Rectal smooth muscle tissue (tissue), 1 donor: ENCODE data around the gene ZNF550.
"Not testable (repeated sequence)": the region's sequence is repeated elsewhere in the genome, so short reads cannot be mapped to it uniquely, and the experiment has no call there.

Experiments
- H3K27ac ChIP-seq: one replicate; pipeline ENCODE4 v1.7.0; 2013; ENCODE audit warnings: low read depth, low read length, inconsistent platforms
- H3K27me3 ChIP-seq: one replicate; pipeline ENCODE4 v1.7.0; 2013; ENCODE audit warnings: low read length; ENCODE audit not compliant: control insufficient read depth, insufficient read depth
- H3K36me3 ChIP-seq: one replicate; pipeline ENCODE4 v1.7.0; 2013; ENCODE audit warnings: low read length; ENCODE audit not compliant: control insufficient read depth, insufficient read depth
- H3K4me1 ChIP-seq: one replicate; pipeline ENCODE4 v1.7.0; 2013; ENCODE audit warnings: low read length; ENCODE audit not compliant: control insufficient read depth, insufficient read depth
- H3K4me3 ChIP-seq: one replicate; pipeline ENCODE4 v1.7.0; 2013; ENCODE audit warnings: low read length
- H3K9ac ChIP-seq: one replicate; pipeline ENCODE4 v1.7.0; 2013; ENCODE audit warnings: low read length

ZNF550 gene

DNA sequence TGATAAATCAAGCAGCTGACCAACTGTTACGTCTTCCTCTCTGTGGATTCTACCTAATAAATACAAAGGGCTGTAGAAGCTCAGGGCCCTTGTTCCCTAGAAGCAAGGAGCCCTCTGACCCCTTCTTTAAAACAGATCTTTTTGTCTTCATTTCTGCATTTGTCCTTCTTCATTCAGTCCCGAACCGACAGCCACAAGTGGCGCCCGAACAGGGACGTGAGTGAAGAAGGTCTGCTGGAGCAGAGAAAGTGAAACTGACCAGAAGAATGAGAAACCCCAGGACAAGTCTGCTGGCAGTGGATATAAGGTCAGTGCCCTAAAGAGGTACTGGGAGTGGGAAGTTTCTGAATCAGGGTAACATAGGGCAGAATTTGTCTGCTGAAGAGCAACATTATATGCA, 46.8 kb downstream of the ZNF550 start:
- H3K4me1 ChIP-seq = no peaks in the 10 kb centered on the region
- no peak overlapping the region for H3K9ac ChIP-seq
- no peaks in the 10 kb centered on the region for H3K27me3 ChIP-seq
- peaks cover 8% of the 10 kb centered on the region for H3K36me3 ChIP-seq
- H3K4me3 ChIP-seq = no peak overlapping the region
- H3K27ac ChIP-seq = no peak overlapping the region

GRCh38 chr19:57511484-57511883, 48.2 kb downstream of the ZNF550 start:
- no peak overlapping the region for H3K9ac ChIP-seq
- H3K27ac ChIP-seq = no peak overlapping the region
- no peak overlapping the region for H3K4me3 ChIP-seq
- H3K27me3 ChIP-seq = no peaks in the 10 kb centered on the region
- H3K36me3 ChIP-seq = peaks cover 18% of the 10 kb centered on the region
- no peaks in the 10 kb centered on the region for H3K4me1 ChIP-seq

- no peaks in the 10 kb centered on the region for H3K27me3 ChIP-seq
- H3K4me3 ChIP-seq = no peak overlapping the region
- H3K4me1 ChIP-seq = no peaks in the 10 kb centered on the region
- H3K36me3 ChIP-seq = peaks cover 30% of the 10 kb centered on the region
- no peak overlapping the region for H3K27ac ChIP-seq
- no peak overlapping the region for H3K9ac ChIP-seq
Observed at GRCh38 chr19:57506163-57506562, 53.5 kb downstream of the ZNF550 start.

DNA sequence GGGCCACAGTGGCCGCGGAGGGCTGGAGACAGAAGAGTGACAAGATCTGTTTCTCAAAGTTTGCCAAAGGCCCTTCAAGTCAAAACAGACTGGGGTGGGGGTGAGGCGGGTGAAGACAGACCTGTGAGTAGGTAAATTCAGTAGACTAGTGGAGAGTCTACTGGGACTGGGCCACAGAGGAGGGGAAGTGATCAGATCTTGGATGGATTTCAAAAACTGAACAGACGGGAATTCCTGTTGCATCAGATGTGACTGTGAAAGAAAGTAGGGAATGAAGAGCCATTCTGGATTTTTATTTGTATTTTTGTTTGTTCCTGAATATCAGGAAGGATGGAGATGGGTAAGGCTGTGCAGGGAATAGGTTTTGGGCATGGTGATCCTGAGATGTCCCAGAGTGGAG, 59.3 kb downstream of the ZNF550 start:
- not testable (repeated sequence) for H3K9ac ChIP-seq, H3K4me1 ChIP-seq, H3K27ac ChIP-seq, H3K27me3 ChIP-seq
- peak overlapping the region; percentile 55 for H3K4me3 ChIP-seq
- H3K36me3 ChIP-seq = peaks cover 10% of the 10 kb centered on the region

DNA sequence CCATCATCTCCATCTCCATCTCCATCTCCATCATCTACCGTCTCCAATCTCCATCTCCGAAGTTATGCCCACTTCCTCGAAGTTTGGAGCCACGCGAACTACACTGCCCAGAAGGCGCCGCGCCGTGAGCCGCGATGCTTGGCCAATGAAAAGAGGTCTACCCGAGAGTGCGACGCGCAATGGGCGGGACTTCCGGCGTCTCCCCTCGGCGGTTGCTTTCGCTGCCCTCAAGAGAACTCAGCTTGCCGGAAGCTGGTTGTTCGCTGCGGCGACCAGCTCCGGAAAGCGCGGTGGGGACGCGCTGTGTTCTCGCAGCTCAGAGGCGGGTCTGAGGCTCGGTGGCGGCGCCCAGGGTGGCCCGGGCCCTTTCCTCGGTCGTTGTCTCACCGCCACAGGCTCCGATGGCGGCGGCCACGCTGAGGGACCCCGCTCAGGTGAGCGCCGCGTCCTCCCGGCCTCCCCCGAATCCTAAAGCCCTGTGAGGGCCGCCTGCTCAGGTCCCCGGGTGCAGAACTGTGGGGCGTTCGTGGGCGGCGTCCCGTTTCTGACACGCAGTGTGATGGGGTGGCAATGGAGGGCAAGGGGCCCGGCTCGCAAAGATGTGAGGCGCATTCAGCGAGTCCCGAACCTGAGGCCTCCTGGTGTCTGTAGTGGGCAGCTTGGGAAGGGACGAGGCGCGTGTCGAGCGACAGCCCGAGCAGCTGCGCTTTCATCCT, 59.8 kb downstream of the ZNF550 start, which contains the start of gene ZNF773:
Gene ZNF773, plus strand, starts transcription at position 259 of the 716 bp plus-strand sequence. Its CDS starts 143 bp downstream, at position 402.
- not testable (repeated sequence) for H3K27me3 ChIP-seq, H3K36me3 ChIP-seq, H3K4me1 ChIP-seq
- H3K9ac ChIP-seq = peak within 1 kb of the TSS; percentile 77
- peak within 1 kb of the TSS; percentile 76 for H3K4me3 ChIP-seq
- peak within 1 kb of the TSS; percentile 81 for H3K27ac ChIP-seq

DNA sequence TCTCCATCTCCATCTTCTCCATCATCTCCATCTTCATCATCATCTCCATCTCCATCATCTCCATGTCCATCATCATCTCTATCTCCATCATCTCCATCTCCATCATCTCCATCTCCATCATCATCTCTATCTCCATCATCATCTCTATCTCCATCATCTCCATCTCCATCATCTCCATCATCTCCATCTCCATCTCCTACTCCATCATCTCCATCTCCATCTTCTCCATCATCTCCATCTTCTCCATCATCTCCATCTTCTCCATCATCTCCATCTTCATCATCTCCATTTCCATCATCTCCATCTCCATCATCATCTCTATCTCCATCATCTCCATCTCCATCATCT, 60.4 kb downstream of the ZNF550 start:
- not testable (repeated sequence) for H3K4me3 ChIP-seq, H3K27ac ChIP-seq, H3K36me3 ChIP-seq, H3K27me3 ChIP-seq, H3K9ac ChIP-seq, H3K4me1 ChIP-seq

GRCh38 chr19:57488299-57488644, 71.4 kb downstream of the ZNF550 start:
- not testable (repeated sequence) for H3K4me1 ChIP-seq, H3K9ac ChIP-seq, H3K27me3 ChIP-seq, H3K27ac ChIP-seq
- Histone ChIP-seq H3K4me3 (peak overlapping the region; percentile 31), H3K36me3 (peaks cover 12% of the 10 kb centered on the region)

DNA sequence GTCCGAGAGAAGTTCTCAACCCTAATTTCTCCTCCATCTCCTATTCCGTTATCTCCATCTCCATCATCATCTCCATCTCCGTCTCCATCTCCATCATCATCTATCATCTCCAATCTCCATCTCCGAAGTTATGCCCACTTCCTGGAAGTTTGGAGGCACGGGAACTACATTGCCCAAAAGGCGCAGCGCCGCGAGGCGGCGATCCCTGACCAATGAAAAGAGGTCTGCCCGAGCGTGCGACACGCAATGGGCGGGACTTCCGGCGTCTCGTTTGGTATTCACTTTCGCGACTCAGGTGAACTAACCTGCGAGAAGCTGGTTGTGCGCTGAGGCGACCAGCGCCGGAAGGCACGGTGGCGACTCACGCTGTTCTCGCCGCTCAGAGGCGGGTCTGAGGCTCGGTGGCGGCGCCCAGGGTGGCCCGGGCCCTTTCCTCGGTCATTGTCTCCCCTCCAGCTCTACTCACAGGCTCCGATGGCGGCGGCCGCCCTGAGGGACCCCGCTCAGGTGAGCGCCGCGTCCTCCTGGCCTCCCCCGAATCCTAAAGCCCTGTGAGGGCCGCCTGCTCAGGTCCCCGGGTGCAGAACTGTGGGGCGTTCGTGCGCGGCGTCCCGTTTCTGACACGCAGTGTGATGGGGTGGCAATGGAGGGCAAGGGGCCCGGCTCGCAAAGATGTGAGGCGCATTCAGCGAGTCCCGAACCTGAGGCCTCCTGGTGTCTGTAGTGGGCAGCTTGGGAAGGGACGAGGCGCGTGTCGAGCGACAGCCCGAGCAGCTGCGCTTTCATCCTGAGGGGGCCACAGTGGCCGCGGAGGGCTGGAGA, 72.0 kb downstream of the ZNF550 start, which contains the start of gene ZNF419:
Gene ZNF419, plus strand, starts transcription at position 274 of the 822 bp plus-strand sequence. Its CDS starts 201 bp downstream, at position 475.
- not testable (repeated sequence) for H3K4me1 ChIP-seq, H3K27me3 ChIP-seq, H3K36me3 ChIP-seq
- H3K4me3 ChIP-seq = peak within 1 kb of the TSS; percentile 83
- peak within 1 kb of the TSS; percentile 56 for H3K9ac ChIP-seq
- peak within 1 kb of the TSS; percentile 33 for H3K27ac ChIP-seq
